DND-41 (cell line): ENCODE measurements around the gene ATG2A.

Experiments used
- CTCF ChIP-seq: IDR thresholded peaks from 2 replicates; pipeline ENCODE4 v1.5.1; 2012; ENCODE audit warnings: borderline replicate concordance, low read length, moderate library complexity, mild to moderate bottlenecking; ENCODE audit not compliant: poor library complexity, severe bottlenecking; ENCODE audit errors: extremely low read depth
- EZH2 ChIP-seq: IDR thresholded peaks from 3 replicates; pipeline ENCODE4 v1.6.1; 2012; ENCODE audit warnings: borderline replicate concordance, low read depth, mild to moderate bottlenecking, moderate library complexity, low read length, inconsistent platforms; ENCODE audit not compliant: severe bottlenecking

- TF ChIP-seq EZH2 (no peak), CTCF (no peak)
Measured at GRCh38 chr11:64890522-64890939, 26.5 kb downstream of the ATG2A start.
